ENCODE data around the gene SNX32. TPM values are rescaled to one million over a fixed set of nuclear protein-coding genes. Genes with fewer than 3 reads are reported as not detected.

Gene SNX32
- total RNA-seq, 1 donor, result under 0.01 TPM

GRCh38 chr11:65859095-65859811 lies 25.5 kb downstream of the SNX32 start:
- DNase-seq (ENCODE audit: low read depth), result peak; percentile 99
- TF ChIP-seq CTCF (IDR thresholded peaks at IDR 0.05; ENCODE audit: insufficient read depth, low read depth, low read length), result no peak
- H3K4me3 ChIP-seq (ENCODE audit: low read depth, low read length), result peak overlapping the region; percentile 98

- no peak for DNase-seq (ENCODE audit: low read depth)
Observed at GRCh38 chr11:65859812-65860277, 26.1 kb downstream of the SNX32 start.

GRCh38 chr11:65860278-65861164 lies 26.8 kb downstream of the SNX32 start, which contains the start of gene MUS81:
Gene MUS81 (plus strand): TSS chr11:65860433. CDS start chr11:65860754, 321 bp downstream.
- peak; percentile 86 for TF ChIP-seq CTCF (IDR thresholded peaks at IDR 0.05; ENCODE audit: insufficient read depth, low read depth, low read length)
- peak; percentile 99 for DNase-seq (ENCODE audit: low read depth)
- H3K4me3 ChIP-seq (ENCODE audit: low read depth, low read length), result peak within 1 kb of the TSS; percentile 98

More at GRCh38 chr11:65859812-65860277, 26.1 kb downstream of the SNX32 start:
- peak overlapping the region; percentile 94 for H3K4me3 ChIP-seq (ENCODE audit: low read depth, low read length)
- TF ChIP-seq CTCF (IDR thresholded peaks at IDR 0.05; ENCODE audit: insufficient read depth, low read depth, low read length), result no peak

GRCh38 chr11:65861165-65861505 lies 27.4 kb downstream of the SNX32 start:
- no peak for TF ChIP-seq CTCF (IDR thresholded peaks at IDR 0.05; ENCODE audit: insufficient read depth, low read depth, low read length)
- peak overlapping the region; percentile 94 for H3K4me3 ChIP-seq (ENCODE audit: low read depth, low read length)
- DNase-seq (ENCODE audit: low read depth), result no peak

GRCh38 chr11:65861533-65862183 lies 27.9 kb downstream of the SNX32 start:
- no peak for TF ChIP-seq CTCF (IDR thresholded peaks at IDR 0.05; ENCODE audit: insufficient read depth, low read depth, low read length)
- peak overlapping the region; percentile 94 for H3K4me3 ChIP-seq (ENCODE audit: low read depth, low read length)
- DNase-seq (ENCODE audit: low read depth), result no peak

GRCh38 chr11:65862191-65862735 lies 28.5 kb downstream of the SNX32 start:
- no peak for DNase-seq (ENCODE audit: low read depth)
- no peak overlapping the region for H3K4me3 ChIP-seq (ENCODE audit: low read depth, low read length)
- TF ChIP-seq CTCF (IDR thresholded peaks at IDR 0.05; ENCODE audit: insufficient read depth, low read depth, low read length), result no peak

All from fibroblast of villous mesenchyme (primary cell).